ENCODE data around the gene IL2.

DNA sequence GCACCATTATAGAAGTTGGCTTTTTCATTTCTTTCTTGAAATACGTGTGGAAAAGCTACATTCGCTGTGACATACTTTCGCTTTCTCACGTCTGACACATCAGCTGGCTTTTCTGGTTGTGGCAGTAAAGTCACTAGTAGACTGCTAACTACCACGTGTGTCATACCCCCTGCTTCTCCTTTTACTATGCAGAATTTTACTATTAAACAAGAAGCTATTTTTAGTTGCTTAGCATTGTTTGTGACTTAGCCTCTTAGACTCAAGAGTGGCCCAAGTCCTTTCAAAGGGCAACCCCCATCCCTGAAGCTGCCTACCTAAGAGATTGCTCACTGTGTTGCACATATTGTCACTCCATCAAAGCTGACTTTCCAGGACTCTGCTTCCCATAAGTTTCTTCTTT lies 2.1 kb upstream of the IL2 start:
- TF ChIP-seq CTCF (IDR thresholded peaks at IDR 0.05 in 2 of 3, conservative IDR thresholded peaks at IDR 0.05 in 1 of 3; ENCODE audit: borderline replicate concordance in 1 of 3, insufficient read depth in 1 of 3, low read depth in 2 of 3, low read length in 2 of 3), result no peak
- TF ChIP-seq EZH2 (IDR thresholded peaks at IDR 0.05), result no peak
- TF ChIP-seq POLR2A (IDR thresholded peaks at IDR 0.05; ENCODE audit: borderline replicate concordance, extremely low read depth, insufficient read depth, insufficient read length), result no peak
- TF ChIP-seq SIN3A (IDR thresholded peaks at IDR 0.05; ENCODE audit: low read depth), result no peak
- TF ChIP-seq POLR2AphosphoS5 (IDR thresholded peaks at IDR 0.05; ENCODE audit: low read depth, low read length), result no peak
- TF ChIP-seq FOSL1 (IDR thresholded peaks at IDR 0.05; ENCODE audit: low read depth), result no peak
- TF ChIP-seq TCF7L2 (IDR thresholded peaks at IDR 0.05; ENCODE audit: borderline replicate concordance, extremely low read depth, insufficient read depth, insufficient read length), result no peak
- TF ChIP-seq CEBPB (IDR thresholded peaks at IDR 0.05; ENCODE audit: low read depth), result no peak
- TF ChIP-seq MAX (IDR thresholded peaks at IDR 0.05), result no peak
- no peak for TF ChIP-seq ZBTB33 (IDR thresholded peaks at IDR 0.05; ENCODE audit: extremely low read depth, insufficient replicate concordance, low read length)
- TF ChIP-seq ZNF274 (IDR thresholded peaks at IDR 0.05; ENCODE audit: low read depth, low read length), result no peak
- TF ChIP-seq EZH2phosphoT487 (IDR thresholded peaks at IDR 0.05; ENCODE audit: borderline replicate concordance), result no peak
- TF ChIP-seq REST (IDR thresholded peaks at IDR 0.05; ENCODE audit: low read depth), result no peak
